ENCODE results near the gene CEP85L. TPM values are rescaled to one million over a fixed set of nuclear protein-coding genes. Genes with fewer than 3 reads are reported as not detected.

CEP85L gene
- total and polyA plus RNA-seq, 2 of the 13 experiments (the other 11 are each of a cell fraction or from before 2014, with no cell fraction given) = 0.44 to 1.7 TPM

GRCh38 chr6:118574051-118574865 is 77.1 kb downstream of the CEP85L start:
- in situ Hi-C loops (cut with HindIII; ENCODE audit: extremely low pct_ligation_motif_present, low pct_unique_long_range_greater_than_20kb) = no loop called here
- H3K4me3 ChIP-seq (replicated peaks in 1 of 3; ENCODE audit: insufficient read depth in 1 of 3, low read depth in 2 of 3, low read length in 3 of 3) = no peak overlapping the region
- DNase-seq (ENCODE audit: low spot score) = no peak

More at GRCh38 chr6:118574051-118574865, 77.1 kb downstream of the CEP85L start:
- ChIA-PET CTCF (ENCODE audit: low intra/inter-chr PET ratio, low total read pairs) (no interaction called here), POLR2A (no interaction called here)
- ATAC-seq = no peak
- WGBS (ENCODE audit: low lambda C conversion rate) = 56% methylated on average over 13 of the region's 13 CpGs
- no peaks in the 10 kb centered on the region for H3K36me3 ChIP-seq (replicated peaks in 1 of 2; ENCODE audit: control insufficient read depth in 1 of 2, insufficient read depth in 2 of 2, low read length in 2 of 2)
- H3K4me1 ChIP-seq (ENCODE audit: insufficient read depth, low read length) = no peaks in the 10 kb centered on the region
- no peak overlapping the region for H3K4me2 ChIP-seq (ENCODE audit: low read depth, low read length)
- no peaks in the 10 kb centered on the region for H3K27me3 ChIP-seq (ENCODE audit: control insufficient read depth in 1 of 2, insufficient read depth in 2 of 2, low read length in 2 of 2)
- no peak overlapping the region for H3K9ac ChIP-seq (ENCODE audit: insufficient read depth, low read depth, low read length)
- no peak for FAIRE-seq
- intact Hi-C loops (cut with micrococcal nuclease; ENCODE audit: unreplicated experiment) = no loop called here
- H2AFZ ChIP-seq (ENCODE audit: low read length) = no peak overlapping the region
- peaks cover 32% of the 10 kb centered on the region for H3K9me3 ChIP-seq (ENCODE audit: low read length)
- BruUV-seq (replicated peaks) = no TSS peak
- H4K20me1 ChIP-seq (ENCODE audit: insufficient read depth, low read length) = no peaks in the 10 kb centered on the region
- TF ChIP-seq ARID4A (CRISPR knock-in tag; IDR thresholded peaks at IDR 0.05; ENCODE audit: borderline replicate concordance) (no peak), TP53 (CRISPR knock-in tag; conservative IDR thresholded peaks at IDR 0.05) (peak; percentile 98), ZNF674 (CRISPR knock-in tag; IDR thresholded peaks at IDR 0.05; ENCODE audit: low read depth) (no peak), ZNF562 (CRISPR knock-in tag; IDR thresholded peaks at IDR 0.05; ENCODE audit: borderline replicate concordance) (peak; percentile 97), SRSF9 (IDR thresholded peaks at IDR 0.05; ENCODE audit: borderline replicate concordance, insufficient read depth, low read depth, low read length, poor library complexity, severe bottlenecking) (no peak)
- H3K27ac ChIP-seq (ENCODE audit: extremely low read length, insufficient read depth, low read length) = no peak overlapping the region
- no peaks in the 10 kb centered on the region for H3K79me2 ChIP-seq (ENCODE audit: insufficient read depth, low read length)

Data from HepG2 (cell line).